Measurements from ENCODE around the gene CPTP. TPM values are rescaled to one million over a fixed set of nuclear protein-coding genes. Genes with fewer than 3 reads are reported as not detected.
A peak's percentile ranks its signal among the peaks of the same experiment; 100 is the strongest.

The CPTP gene
- total and polyA plus RNA-seq, 2 donors (not counting 1 experiment from before 2014, with no cell fraction given), result 17.1 to 18.8 TPM

DNA sequence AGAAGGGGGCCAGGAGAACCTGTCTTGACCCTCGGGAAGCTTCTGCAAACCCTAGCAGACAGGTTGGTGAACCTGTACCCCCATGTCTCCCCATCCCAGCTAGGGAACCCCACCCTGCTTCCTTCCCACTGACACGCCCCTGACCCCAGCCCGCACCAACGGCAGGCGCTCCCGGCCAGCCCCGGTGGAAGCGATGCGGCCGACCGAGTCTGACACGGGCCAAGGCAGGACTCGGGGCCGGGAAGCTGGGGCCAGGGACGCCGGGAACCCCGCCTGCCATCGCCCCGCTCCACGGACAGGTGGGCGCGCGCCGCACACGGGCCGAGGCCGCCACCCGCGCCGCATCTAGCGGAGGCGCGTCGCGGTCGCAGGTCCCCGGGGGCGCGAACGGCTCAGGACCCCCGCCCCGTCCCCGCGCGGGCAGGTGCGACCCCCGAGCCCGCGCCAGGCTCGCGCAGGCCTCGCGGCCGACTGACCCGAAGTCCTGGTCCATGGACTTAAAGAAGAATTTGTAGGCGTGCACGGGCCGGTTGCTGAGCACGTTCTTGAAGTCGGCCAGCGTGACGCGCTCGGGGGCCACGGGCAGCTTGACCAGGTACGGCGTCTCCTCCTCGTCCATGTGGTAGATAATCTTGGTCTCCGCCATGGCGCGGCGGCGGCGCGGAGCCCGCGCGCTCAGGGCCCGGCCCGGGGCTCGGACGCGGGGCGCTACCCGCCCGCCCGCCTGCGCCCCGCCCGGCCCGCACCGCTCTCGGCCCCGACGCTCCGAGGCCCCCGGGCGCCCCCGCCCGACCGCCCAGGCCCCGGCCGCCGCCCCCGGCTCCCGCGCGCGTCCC lies 24.0 kb downstream of the CPTP start:
- peak overlapping the region; percentile 56 for H3K27ac Mint-ChIP-seq
- no peak overlapping the region for H3K27ac ChIP-seq (ENCODE audit: low read length in 2 of 2)
- H3K4me1 ChIP-seq (ENCODE audit: control insufficient read depth in 2 of 2, insufficient read depth in 2 of 2, low read length in 2 of 2), result peaks cover 22 to 37% of the 10 kb centered on the region in 2 donors
- CTCF ChIA-PET, result interaction anchor here (1.2 to 1.4 kb wide), 2 partner anchors 25 to 27 kb away, joined by 3 to 5 read pairs; partner anchors contain the start of gene AURKAIP1
- H3K4me3 Mint-ChIP-seq, result peak overlapping the region; percentile 83
- peaks cover 40% of the 10 kb centered on the region for H4K20me1 ChIP-seq (ENCODE audit: control insufficient read depth, insufficient read depth, low read length, poor library complexity, severe bottlenecking)
- ATAC-seq (ENCODE audit: low read depth), result peak; percentile 42
- H2AFZ ChIP-seq (ENCODE audit: insufficient read depth, low read depth, low read length, poor library complexity, severe bottlenecking), result peak overlapping the region; percentile 60
- no peaks in the 10 kb centered on the region for H3K9me3 Mint-ChIP-seq (ENCODE audit: insufficient read depth)
- H3K9me3 ChIP-seq (ENCODE audit: control extremely low read depth in 1 of 3, control insufficient read depth in 2 of 3, insufficient read depth in 1 of 3, low read length in 2 of 3), result peaks cover 0 to 7% (median 0%) of the 10 kb centered on the region in 3 donors
- intact Hi-C loops (cut with micrococcal nuclease), result loop anchor here (1.0 kb wide), 2 partner anchors 24 to 27 kb away; partner anchors contain the start of genes AURKAIP1, CPTP and INTS11
- H3K4me1 Mint-ChIP-seq, result peaks cover 28% of the 10 kb centered on the region
- WGBS (ENCODE audit: insufficient coverage), result under 1% methylated on average over 109 of the region's 109 CpGs
- peak overlapping the region; percentile 71 for H3K9ac ChIP-seq (ENCODE audit: low read length)
- H3K79me2 ChIP-seq (ENCODE audit: control insufficient read depth, insufficient read depth, low read length), result peaks cover 34% of the 10 kb centered on the region
- POLR2A ChIA-PET, result interaction anchor here (0.6 kb wide), 1 partner anchor 512 kb away, joined by 4 read pairs; no protein-coding TSS in a partner anchor
- no peaks in the 10 kb centered on the region for H3K36me3 ChIP-seq (replicated peaks in 1 of 2; ENCODE audit: control extremely low read depth in 1 of 2, control insufficient read depth in 1 of 2, extremely low read depth in 1 of 2, insufficient read depth in 2 of 2, low read length in 1 of 2)
- peaks cover 8% of the 10 kb centered on the region for H3K27me3 Mint-ChIP-seq
- peak overlapping the region; percentile 34 to 81 (median 63) for H3K4me3 ChIP-seq (ENCODE audit: control extremely low read depth in 1 of 5, extremely low read depth in 1 of 5, insufficient read depth in 1 of 5, low read depth in 2 of 5, low read length in 4 of 5)
- H3K27me3 ChIP-seq (replicated peaks in 1 of 4; ENCODE audit: control extremely low read depth in 1 of 4, control insufficient read depth in 3 of 4, insufficient read depth in 4 of 4, low read length in 3 of 4), result peaks cover 0 to 23% (median 7%) of the 10 kb centered on the region in 4 experiments
- TF ChIP-seq EZH2 (IDR thresholded peaks at IDR 0.05; ENCODE audit: borderline replicate concordance, insufficient read depth, low read depth, low read length, poor library complexity, severe bottlenecking), result no peak
- TF ChIP-seq, protein P1, sequence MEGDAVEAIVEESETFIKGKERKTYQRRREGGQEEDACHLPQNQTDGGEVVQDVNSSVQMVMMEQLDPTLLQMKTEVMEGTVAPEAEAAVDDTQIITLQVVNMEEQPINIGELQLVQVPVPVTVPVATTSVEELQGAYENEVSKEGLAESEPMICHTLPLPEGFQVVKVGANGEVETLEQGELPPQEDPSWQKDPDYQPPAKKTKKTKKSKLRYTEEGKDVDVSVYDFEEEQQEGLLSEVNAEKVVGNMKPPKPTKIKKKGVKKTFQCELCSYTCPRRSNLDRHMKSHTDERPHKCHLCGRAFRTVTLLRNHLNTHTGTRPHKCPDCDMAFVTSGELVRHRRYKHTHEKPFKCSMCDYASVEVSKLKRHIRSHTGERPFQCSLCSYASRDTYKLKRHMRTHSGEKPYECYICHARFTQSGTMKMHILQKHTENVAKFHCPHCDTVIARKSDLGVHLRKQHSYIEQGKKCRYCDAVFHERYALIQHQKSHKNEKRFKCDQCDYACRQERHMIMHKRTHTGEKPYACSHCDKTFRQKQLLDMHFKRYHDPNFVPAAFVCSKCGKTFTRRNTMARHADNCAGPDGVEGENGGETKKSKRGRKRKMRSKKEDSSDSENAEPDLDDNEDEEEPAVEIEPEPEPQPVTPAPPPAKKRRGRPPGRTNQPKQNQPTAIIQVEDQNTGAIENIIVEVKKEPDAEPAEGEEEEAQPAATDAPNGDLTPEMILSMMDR (IDR thresholded peaks at IDR 0.05), result no peak
- H3K4me2 ChIP-seq (replicated peaks; ENCODE audit: low read depth, low read length, poor library complexity, severe bottlenecking), result peak overlapping the region; percentile 96
- no peak for DNase-seq
